HTERT RPE-1 (cell line): ENCODE data around the gene TMEM273.

Experiments
- in situ Hi-C: fragments of 300-500 bp; cut with MboI; formaldehyde crosslinking; loops from 4 replicates; pipeline ENCODE4 v1.14.3; 2020; ENCODE audit warnings: low sequenced_read_pairs

The TMEM273 gene

DNA sequence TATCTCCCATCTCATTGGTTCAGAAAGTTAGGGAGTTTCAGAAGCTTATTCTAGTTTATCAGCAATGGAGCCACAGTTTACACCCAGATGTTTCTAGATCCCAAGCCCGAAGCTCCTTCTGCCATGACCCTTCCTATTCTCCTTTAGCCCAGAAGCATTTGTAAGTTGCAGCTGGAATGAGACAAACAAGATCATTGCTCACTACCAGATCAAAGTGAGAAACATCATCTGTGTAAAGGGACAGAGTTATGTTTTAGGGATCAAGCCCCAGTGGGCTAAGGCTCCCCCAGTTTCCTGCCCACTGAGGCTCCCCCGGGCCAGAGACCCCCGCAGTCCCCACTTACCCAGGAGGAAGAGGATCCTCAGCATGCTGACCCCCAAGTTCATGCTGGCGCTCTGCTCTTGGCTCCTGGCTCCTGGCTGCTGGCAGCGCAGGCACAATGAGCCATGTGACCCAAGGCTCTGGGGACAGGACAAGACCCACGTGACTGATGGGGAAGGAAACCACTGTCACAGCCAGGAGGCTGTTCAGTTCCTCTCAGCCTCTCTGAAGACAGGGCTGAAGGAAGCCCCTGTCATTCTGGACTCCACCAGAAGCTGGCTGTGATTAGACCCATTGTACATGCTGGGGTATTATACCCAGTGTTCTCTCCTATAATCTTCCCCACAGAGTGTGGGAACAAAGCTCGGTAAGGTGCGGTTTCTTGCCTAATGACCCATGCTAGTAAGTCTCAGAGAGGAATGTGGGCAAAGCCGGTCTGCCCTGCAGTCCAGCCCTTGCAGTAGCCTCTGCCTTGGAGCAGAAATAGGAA is at the start of gene TMEM273:
Gene TMEM273, minus strand, starts transcription at position 442 of the 812 bp plus-strand sequence. Its CDS starts 55 bp downstream, at position 387.
- in situ Hi-C loops = no loop called here

DNA sequence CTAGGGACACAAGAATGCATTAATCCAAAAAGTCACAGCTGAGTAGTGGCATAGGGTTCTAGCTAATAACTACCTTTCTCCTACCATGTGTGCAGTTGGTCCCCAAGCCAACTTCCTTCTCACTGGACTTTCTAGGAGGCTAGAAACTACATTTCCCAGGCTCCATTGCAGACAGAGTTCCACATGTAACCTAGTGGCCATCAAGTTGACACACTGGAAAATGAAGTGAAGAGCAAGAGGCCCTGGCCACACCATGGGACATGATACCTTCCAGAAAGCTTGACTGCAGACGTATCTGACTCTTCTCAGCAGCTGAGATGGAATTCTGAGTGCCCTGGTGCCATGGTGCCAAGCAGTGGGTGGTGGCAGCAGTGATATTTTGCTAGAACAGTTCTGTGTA is 49.8 kb upstream of the TMEM273 start:
- in situ Hi-C loops = no loop called here

GRCh38 chr10:49235392-49235791 is 47.2 kb upstream of the TMEM273 start:
- in situ Hi-C loops = no loop called here

- in situ Hi-C loops = no loop called here
Observed at GRCh38 chr10:49231086-49231820, 43.1 kb upstream of the TMEM273 start.

DNA sequence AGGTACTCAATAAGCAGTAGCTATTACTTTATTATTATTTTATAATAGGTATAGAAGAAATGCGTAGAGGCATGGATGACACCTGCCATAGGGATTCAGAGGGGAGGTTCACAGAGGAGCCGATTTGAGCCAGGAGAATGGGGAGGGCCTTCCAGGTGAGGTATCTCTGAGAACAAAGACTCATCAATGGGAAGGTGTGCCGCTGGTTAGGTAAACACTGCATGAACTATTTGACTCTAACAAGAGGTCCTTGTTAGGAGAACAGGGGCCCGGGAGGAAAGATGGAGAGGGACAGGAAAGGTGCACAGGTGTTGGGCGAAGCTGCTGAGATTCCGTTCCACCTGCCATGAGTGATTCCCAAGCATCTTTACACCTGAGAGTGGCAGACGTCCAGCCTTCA is 41.8 kb upstream of the TMEM273 start:
- in situ Hi-C loops = no loop called here

GRCh38 chr10:49228677-49229076 is 40.5 kb upstream of the TMEM273 start:
- in situ Hi-C loops = no loop called here

DNA sequence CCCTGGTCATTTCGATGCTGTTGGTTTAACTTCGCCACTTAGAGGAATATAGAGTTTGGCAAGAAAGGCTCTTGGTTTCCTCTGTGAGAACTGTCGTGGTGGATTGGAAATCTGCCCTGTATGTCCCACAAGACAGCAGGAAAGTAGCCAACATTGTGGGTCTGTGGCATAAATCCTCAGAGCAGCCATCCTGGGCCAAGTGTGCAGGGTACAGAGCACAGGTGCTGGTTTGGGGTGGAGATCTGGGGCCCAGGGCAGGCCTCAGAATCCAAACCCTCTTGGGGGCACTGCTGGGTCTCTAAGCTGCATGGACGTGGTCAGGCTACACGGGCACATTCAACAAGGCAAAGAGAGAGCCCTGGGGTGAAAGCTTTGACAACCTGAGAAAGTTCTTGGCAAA is 39.2 kb upstream of the TMEM273 start:
- in situ Hi-C loops = no loop called here

DNA sequence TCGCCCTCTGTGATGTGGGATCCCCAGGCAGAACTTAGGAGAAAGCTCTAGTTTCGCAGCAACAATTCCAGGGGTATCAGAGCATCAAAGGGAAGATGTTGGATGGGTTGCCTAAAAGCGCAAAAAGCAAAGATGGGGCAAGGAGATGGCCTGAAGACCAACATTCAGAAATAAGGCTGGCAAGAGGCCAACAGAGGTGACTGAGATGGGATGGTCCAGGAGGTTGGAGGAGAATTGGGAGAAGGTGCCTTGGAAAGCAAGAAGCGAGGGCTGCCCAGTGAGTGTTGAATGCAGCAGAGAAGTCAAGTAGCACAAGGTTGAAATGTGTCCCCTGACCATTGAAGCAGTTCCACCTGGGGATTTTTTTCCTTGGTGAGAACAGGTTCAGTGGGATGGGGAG is 38.4 kb upstream of the TMEM273 start:
- in situ Hi-C loops = no loop called here

GRCh38 chr10:49225218-49225876 is 37.2 kb upstream of the TMEM273 start:
- in situ Hi-C loops = no loop called here

DNA sequence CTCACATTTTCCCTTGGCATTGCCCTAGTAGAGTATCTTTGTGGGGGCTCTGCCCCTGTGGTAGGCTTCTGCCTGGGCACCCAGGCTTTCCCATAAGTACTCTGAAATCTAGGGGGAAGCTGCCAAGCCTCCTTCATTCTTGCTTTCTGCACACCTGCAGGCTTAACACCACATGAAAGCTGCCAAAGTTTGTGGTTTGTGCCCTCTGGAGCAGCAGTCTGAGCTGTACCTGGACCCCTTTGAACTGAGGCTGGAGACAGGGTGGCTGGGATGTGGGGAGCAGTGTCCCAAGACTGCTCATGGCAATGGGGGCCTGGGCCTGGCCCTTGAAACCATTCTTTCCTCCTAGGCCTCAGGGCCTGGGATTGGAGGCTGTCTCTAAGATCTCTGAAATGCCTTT is 35.0 kb upstream of the TMEM273 start:
- in situ Hi-C loops = no loop called here

DNA sequence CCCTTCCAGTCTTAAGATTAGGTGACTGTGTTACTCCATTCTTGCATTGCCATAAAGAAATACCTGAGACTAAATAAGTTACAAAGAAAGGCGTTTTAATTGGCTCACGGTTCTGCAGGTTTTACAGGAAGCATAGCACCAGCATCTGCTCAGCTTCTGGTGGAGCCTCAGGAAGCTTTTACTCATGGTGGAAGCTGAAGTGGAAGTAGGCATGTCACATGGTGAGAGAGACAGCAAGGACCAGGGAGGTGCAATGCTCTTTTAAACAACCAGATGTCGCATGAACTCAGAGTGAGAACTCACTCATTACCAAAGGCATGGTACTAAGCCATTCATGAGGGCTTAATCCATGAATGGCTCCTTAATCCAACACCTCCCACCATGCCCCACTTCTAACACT is 34.0 kb upstream of the TMEM273 start:
- in situ Hi-C loops = no loop called here

GRCh38 chr10:49220679-49221078 is 32.5 kb upstream of the TMEM273 start:
- in situ Hi-C loops = no loop called here

GRCh38 chr10:49220031-49220430 is 31.8 kb upstream of the TMEM273 start:
- in situ Hi-C loops = no loop called here

GRCh38 chr10:49219248-49219647 is 31.1 kb upstream of the TMEM273 start:
- in situ Hi-C loops = no loop called here

DNA sequence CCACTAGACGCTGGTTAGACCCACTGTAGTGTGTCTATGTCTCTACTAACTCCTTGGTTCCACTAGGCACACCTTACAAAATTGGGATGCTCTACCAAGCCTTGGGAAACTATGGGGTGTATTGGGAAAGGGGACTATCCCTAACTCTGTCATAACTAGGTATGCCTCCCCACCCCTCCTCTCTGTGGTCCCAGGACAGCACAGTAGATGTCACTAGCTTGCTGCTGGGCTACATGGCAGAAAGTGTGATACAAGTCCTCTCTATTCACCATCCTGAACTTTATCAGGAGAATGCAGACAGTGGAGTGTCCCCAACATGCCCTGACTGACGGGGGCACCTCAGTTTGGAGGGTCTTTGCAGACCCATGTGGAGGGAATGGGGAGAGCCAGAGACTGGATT is 30.3 kb upstream of the TMEM273 start:
- in situ Hi-C loops = no loop called here

GRCh38 chr10:49217645-49218044 is 29.5 kb upstream of the TMEM273 start:
- in situ Hi-C loops = no loop called here

GRCh38 chr10:49213211-49213610 is 25.0 kb upstream of the TMEM273 start:
- in situ Hi-C loops = no loop called here

- in situ Hi-C loops = no loop called here
Observed at GRCh38 chr10:49212783-49213182, 24.6 kb upstream of the TMEM273 start.

GRCh38 chr10:49212076-49212475 is 23.9 kb upstream of the TMEM273 start:
- in situ Hi-C loops = no loop called here

DNA sequence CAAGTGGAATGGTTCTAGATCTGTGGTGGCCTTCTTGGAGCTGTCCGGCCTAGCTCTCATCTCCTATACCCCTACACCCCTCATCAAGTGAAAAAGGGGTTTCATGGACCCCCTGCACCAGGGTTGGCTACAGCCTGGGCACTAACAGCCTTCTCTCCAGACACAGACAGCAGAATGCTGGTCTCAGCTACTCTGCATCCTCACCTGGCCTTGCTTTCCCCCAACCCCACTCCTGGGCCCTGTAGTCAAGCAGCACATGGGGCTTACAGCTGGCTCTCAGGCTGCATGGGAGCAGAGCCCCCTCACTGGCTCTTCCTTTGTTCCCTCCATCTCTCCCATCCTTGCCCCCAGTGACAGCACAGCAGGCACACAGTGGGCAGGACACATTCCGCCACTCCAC is 20.8 kb upstream of the TMEM273 start:
- in situ Hi-C loops = no loop called here

GRCh38 chr10:49207936-49208487 is 19.8 kb upstream of the TMEM273 start:
- in situ Hi-C loops = no loop called here
